Hepatocyte (in vitro differentiated cells): ENCODE results near the gene JKAMP. TPM values are rescaled to one million over a fixed set of nuclear protein-coding genes. Genes with fewer than 3 reads are reported as not detected.
A peak's percentile ranks its signal among the peaks of the same experiment; 100 is the strongest.

Experiments
- DNase-seq: peaks from one replicate; pipeline ENCODE4 v3.0.0-alpha.2; 2016; ENCODE audit warnings: low spot score
- H2AFZ ChIP-seq: fragments of 200-600 bp; sonication (generic); 2 replicates; pipeline ENCODE4 v1.6.0; 2016; ENCODE audit warnings: antibody characterized with exemption, mild to moderate bottlenecking
- H3K27ac ChIP-seq: fragments of 200-600 bp; sonication (generic); 2 replicates; pipeline ENCODE4 v1.5.1; 2016; ENCODE audit warnings: mild to moderate bottlenecking
- H3K27me3 ChIP-seq: fragments of 200-600 bp; sonication (generic); 2 replicates; pipeline ENCODE4 v1.6.1; 2016
- H3K36me3 ChIP-seq: fragments of 200-600 bp; sonication (generic); replicated peaks from 2 replicates; pipeline ENCODE4 v1.5.1; 2016; ENCODE audit warnings: low read depth; ENCODE audit not compliant: insufficient read depth
- H3K4me1 ChIP-seq: fragments of 200-600 bp; sonication (generic); 2 replicates; pipeline ENCODE4 v1.5.1; 2016; ENCODE audit warnings: mild to moderate bottlenecking, moderate library complexity; ENCODE audit not compliant: insufficient read depth
- H3K4me2 ChIP-seq: fragments of 200-600 bp; sonication (generic); 2 replicates; pipeline ENCODE4 v1.6.0; 2016
- H3K4me3 ChIP-seq: fragments of 200-600 bp; sonication (generic); 2 replicates; pipeline ENCODE4 v1.5.1; 2016; ENCODE audit warnings: mild to moderate bottlenecking
- H3K79me2 ChIP-seq: fragments of 200-600 bp; sonication (generic); 2 replicates; pipeline ENCODE4 v1.6.0; 2017; ENCODE audit warnings: mild to moderate bottlenecking
- H3K9me2 ChIP-seq: fragments of 200-600 bp; sonication (generic); replicated peaks from 2 replicates; pipeline ENCODE4 v1.6.0; 2017; ENCODE audit warnings: mild to moderate bottlenecking; ENCODE audit not compliant: insufficient read depth
- H3K9me3 ChIP-seq: fragments of 200-600 bp; sonication (generic); 2 replicates; pipeline ENCODE4 v1.5.1; 2016; ENCODE audit warnings: low read depth, mild to moderate bottlenecking
- H4K20me1 ChIP-seq: fragments of 200-600 bp; sonication (generic); 2 replicates; pipeline ENCODE4 v1.6.0; 2016; ENCODE audit warnings: mild to moderate bottlenecking; ENCODE audit not compliant: insufficient read depth, poor library complexity, severe bottlenecking
- EZH2 ChIP-seq: fragments of 200-600 bp; sonication (generic); IDR thresholded peaks from 2 replicates; pipeline ENCODE4 v1.6.1; 2016; ENCODE audit warnings: antibody characterized with exemption, mild to moderate bottlenecking, borderline replicate concordance
- EZH2phosphoT487 ChIP-seq: fragments of 200-600 bp; sonication (generic); IDR thresholded peaks from one replicate; pipeline ENCODE4 v1.6.1; 2018; ENCODE audit warnings: antibody characterized with exemption, mild to moderate bottlenecking, low read depth, moderate library complexity; ENCODE audit not compliant: unreplicated experiment, severe bottlenecking
- WGBS: methylation state at CpG from one replicate; pipeline ENCODE4 v1.1.6; 2016; ENCODE audit warnings: low lambda C conversion rate; ENCODE audit errors: missing lambda C conversion rate; 5-methylcytosine and 5-hydroxymethylcytosine counted together
- polyA plus RNA-seq: library from polyadenylated mRNA; unstranded; fragments of >200 nt; fragmentation: Nextera tagmentation; extraction: Ambion mirVana; gene quantifications from 2 replicates; pipeline ENCODE4 v1.2.1, GENCODE V29; 2016
- total RNA-seq: library from RNA; depleted of rRNA; stranded (reverse); fragments of >200 nt; gene quantifications from 2 replicates; pipeline ENCODE4 v1.2.3, GENCODE V29; 2014
- TF ChIP-seq, protein P1 (sequence below): fragments of 200-600 bp; sonication (generic); IDR thresholded peaks from 2 replicates; pipeline ENCODE4 v1.5.1; 2016; ENCODE audit warnings: antibody characterized with exemption, mild to moderate bottlenecking; ENCODE audit not compliant: poor library complexity

Gene JKAMP
- total and polyA plus RNA-seq, 2 experiments from 2014 or later = 69.9 to 94.9 TPM

- Histone ChIP-seq H4K20me1 (no peaks in the 10 kb centered on the region), H3K4me1 (peaks cover 3% of the 10 kb centered on the region), H3K4me2 (no peak overlapping the region), H3K27ac (no peak overlapping the region), H2AFZ (no peak overlapping the region), H3K9me2 (no peaks in the 10 kb centered on the region), H3K36me3 (no peaks in the 10 kb centered on the region), H3K27me3 (no peaks in the 10 kb centered on the region), H3K4me3 (no peak overlapping the region), H3K79me2 (no peaks in the 10 kb centered on the region), H3K9me3 (no peaks in the 10 kb centered on the region)
- DNase-seq = no peak
- no peak for TF ChIP-seq EZH2
- TF ChIP-seq, protein P1, sequence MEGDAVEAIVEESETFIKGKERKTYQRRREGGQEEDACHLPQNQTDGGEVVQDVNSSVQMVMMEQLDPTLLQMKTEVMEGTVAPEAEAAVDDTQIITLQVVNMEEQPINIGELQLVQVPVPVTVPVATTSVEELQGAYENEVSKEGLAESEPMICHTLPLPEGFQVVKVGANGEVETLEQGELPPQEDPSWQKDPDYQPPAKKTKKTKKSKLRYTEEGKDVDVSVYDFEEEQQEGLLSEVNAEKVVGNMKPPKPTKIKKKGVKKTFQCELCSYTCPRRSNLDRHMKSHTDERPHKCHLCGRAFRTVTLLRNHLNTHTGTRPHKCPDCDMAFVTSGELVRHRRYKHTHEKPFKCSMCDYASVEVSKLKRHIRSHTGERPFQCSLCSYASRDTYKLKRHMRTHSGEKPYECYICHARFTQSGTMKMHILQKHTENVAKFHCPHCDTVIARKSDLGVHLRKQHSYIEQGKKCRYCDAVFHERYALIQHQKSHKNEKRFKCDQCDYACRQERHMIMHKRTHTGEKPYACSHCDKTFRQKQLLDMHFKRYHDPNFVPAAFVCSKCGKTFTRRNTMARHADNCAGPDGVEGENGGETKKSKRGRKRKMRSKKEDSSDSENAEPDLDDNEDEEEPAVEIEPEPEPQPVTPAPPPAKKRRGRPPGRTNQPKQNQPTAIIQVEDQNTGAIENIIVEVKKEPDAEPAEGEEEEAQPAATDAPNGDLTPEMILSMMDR = no peak
- no peak for TF ChIP-seq EZH2phosphoT487
- WGBS = 84% methylated on average over 3 of the region's 3 CpGs
Measured at GRCh38 chr14:59509101-59509500, 24.8 kb downstream of the JKAMP start.

DNA sequence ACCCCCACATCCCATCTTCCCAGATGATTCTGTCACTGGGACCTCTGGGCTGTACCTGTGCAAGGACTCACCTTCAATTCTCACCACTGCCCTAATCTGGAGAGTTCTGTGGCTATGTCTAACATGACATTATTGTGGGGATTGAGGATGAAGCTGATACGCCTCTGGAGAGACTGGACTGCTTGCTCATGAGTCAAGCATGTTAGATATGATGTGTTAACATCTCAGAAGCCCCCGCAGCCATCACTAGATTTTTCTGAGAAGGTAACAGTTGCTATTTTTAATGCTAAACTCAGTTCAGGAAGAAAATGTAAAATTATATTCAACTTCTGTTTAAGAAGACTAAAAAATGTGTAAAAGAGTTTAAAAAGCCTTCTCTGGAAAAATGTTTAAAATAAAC lies 25.7 kb downstream of the JKAMP start:
- H3K79me2 ChIP-seq = no peaks in the 10 kb centered on the region
- H3K9me2 ChIP-seq = no peaks in the 10 kb centered on the region
- 89% methylated on average over 2 of the region's 2 CpGs for WGBS
- TF ChIP-seq EZH2 = no peak
- H3K36me3 ChIP-seq = no peaks in the 10 kb centered on the region
- peaks cover 3% of the 10 kb centered on the region for H3K4me1 ChIP-seq
- no peaks in the 10 kb centered on the region for H4K20me1 ChIP-seq
- no peak overlapping the region for H3K4me2 ChIP-seq
- DNase-seq = no peak
- no peaks in the 10 kb centered on the region for H3K9me3 ChIP-seq
- H3K27ac ChIP-seq = no peak overlapping the region
- H3K4me3 ChIP-seq = no peak overlapping the region
- no peaks in the 10 kb centered on the region for H3K27me3 ChIP-seq
- H2AFZ ChIP-seq = no peak overlapping the region

DNA sequence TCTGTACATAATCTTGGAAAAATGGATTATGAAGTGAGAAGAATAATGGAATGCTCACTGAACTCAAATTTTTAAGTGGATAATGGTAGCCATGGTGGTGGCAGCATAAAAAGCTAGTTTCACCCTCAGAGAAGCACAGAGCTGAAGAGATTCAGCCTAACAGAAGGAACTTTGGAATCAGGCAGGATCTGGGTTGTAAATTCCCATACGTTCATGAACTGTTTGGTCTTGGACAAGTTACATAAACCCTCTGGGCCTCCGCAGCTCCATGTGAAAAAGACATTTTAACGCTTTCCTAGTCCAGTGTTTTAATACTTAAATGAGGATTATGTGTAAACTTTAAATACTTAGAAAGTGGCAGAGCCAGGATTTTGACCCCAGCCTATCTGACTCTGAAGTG lies 26.6 kb downstream of the JKAMP start:
- 30% methylated on average over 3 of the region's 3 CpGs for WGBS
- TF ChIP-seq, protein P1 = no peak
- TF ChIP-seq EZH2 (no peak), EZH2phosphoT487 (no peak)
- Histone ChIP-seq H3K36me3 (no peaks in the 10 kb centered on the region), H3K4me2 (peak overlapping the region; percentile 47), H3K4me3 (no peak overlapping the region), H3K27me3 (no peaks in the 10 kb centered on the region), H3K4me1 (peaks cover 3% of the 10 kb centered on the region), H3K9me2 (no peaks in the 10 kb centered on the region), H3K9me3 (no peaks in the 10 kb centered on the region), H3K27ac (peak overlapping the region; percentile 22), H4K20me1 (no peaks in the 10 kb centered on the region), H3K79me2 (no peaks in the 10 kb centered on the region), H2AFZ (no peak overlapping the region)
- peak; percentile 25 for DNase-seq

DNA sequence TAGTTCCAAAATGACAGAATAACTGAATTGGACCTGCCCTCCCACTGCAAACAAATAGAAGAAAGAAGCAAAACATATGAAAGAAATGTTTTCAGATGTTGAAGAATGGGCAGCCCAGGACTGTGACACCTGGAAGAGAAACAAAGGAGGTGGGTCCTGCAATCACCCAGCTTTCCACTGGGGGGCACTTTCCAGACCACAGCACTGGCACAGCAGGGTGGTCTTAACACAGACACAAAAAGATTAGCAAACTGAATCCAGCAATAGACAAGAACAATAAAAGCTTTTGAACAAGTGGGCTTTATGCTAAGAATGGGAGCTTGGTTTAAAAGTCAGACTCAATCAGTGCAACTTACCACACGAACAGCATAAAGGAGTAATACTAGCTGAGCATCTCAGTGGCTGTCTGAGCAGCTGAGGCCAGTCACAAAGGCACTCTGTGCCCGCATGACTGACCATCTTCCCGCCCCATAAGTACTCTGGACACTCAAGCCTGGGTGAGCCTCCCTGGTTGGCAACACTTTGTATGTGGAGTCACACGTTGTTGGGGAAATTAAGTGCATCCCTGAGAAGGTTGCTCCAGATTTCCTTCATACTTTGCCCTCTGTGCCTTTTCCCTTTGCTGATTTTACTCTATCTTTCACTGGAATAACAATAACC lies 27.7 kb downstream of the JKAMP start:
- Histone ChIP-seq H3K9me3 (no peaks in the 10 kb centered on the region), H2AFZ (no peak overlapping the region), H4K20me1 (no peaks in the 10 kb centered on the region), H3K27me3 (no peaks in the 10 kb centered on the region), H3K36me3 (no peaks in the 10 kb centered on the region), H3K4me2 (no peak overlapping the region), H3K27ac (no peak overlapping the region), H3K9me2 (no peaks in the 10 kb centered on the region), H3K4me3 (no peak overlapping the region), H3K4me1 (peaks cover 3% of the 10 kb centered on the region), H3K79me2 (no peaks in the 10 kb centered on the region)
- TF ChIP-seq EZH2 = no peak
- TF ChIP-seq, protein P1 = peak; percentile 46
- TF ChIP-seq EZH2phosphoT487 = no peak
- DNase-seq = no peak
- 81% methylated on average over 4 of the region's 4 CpGs for WGBS
